ENCODE results near the gene CNTNAP2.

DNA sequence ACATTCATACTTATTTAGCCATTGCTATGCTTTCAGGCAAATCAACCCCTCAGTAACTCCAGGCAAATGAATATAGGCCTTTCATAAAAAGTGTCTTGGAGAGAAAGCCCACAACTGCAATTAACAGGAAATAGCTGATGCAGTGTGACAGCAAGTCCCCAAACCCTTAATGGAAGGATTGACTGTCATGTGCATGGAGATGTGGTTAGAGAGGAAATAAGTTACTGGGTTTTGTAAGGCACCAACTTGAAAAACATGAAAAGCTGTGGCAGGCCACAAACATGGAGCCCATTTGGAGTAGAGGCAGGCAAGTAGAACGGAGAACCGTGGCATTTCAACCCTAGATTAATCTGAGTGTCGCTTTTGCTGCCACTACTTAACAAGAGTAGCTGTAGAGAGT, 1924.6 kb downstream of the CNTNAP2 start:
- no peak for TF ChIP-seq ZFPM2 (CRISPR knock-in tag; IDR thresholded peaks at IDR 0.05)
- TF ChIP-seq, protein P1, sequence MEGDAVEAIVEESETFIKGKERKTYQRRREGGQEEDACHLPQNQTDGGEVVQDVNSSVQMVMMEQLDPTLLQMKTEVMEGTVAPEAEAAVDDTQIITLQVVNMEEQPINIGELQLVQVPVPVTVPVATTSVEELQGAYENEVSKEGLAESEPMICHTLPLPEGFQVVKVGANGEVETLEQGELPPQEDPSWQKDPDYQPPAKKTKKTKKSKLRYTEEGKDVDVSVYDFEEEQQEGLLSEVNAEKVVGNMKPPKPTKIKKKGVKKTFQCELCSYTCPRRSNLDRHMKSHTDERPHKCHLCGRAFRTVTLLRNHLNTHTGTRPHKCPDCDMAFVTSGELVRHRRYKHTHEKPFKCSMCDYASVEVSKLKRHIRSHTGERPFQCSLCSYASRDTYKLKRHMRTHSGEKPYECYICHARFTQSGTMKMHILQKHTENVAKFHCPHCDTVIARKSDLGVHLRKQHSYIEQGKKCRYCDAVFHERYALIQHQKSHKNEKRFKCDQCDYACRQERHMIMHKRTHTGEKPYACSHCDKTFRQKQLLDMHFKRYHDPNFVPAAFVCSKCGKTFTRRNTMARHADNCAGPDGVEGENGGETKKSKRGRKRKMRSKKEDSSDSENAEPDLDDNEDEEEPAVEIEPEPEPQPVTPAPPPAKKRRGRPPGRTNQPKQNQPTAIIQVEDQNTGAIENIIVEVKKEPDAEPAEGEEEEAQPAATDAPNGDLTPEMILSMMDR (IDR thresholded peaks at IDR 0.05 in 2 of 3, conservative IDR thresholded peaks at IDR 0.05 in 1 of 3; ENCODE audit: insufficient read depth in 2 of 3, low read depth in 1 of 3, low read length in 3 of 3): no peak
- TF ChIP-seq, protein P2, sequence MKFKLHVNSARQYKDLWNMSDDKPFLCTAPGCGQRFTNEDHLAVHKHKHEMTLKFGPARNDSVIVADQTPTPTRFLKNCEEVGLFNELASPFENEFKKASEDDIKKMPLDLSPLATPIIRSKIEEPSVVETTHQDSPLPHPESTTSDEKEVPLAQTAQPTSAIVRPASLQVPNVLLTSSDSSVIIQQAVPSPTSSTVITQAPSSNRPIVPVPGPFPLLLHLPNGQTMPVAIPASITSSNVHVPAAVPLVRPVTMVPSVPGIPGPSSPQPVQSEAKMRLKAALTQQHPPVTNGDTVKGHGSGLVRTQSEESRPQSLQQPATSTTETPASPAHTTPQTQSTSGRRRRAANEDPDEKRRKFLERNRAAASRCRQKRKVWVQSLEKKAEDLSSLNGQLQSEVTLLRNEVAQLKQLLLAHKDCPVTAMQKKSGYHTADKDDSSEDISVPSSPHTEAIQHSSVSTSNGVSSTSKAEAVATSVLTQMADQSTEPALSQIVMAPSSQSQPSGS (CRISPR knock-in tag; IDR thresholded peaks at IDR 0.05): no peak
- TF ChIP-seq POLR2A (conservative IDR thresholded peaks at IDR 0.05): no peak
- TF ChIP-seq, protein P3, sequence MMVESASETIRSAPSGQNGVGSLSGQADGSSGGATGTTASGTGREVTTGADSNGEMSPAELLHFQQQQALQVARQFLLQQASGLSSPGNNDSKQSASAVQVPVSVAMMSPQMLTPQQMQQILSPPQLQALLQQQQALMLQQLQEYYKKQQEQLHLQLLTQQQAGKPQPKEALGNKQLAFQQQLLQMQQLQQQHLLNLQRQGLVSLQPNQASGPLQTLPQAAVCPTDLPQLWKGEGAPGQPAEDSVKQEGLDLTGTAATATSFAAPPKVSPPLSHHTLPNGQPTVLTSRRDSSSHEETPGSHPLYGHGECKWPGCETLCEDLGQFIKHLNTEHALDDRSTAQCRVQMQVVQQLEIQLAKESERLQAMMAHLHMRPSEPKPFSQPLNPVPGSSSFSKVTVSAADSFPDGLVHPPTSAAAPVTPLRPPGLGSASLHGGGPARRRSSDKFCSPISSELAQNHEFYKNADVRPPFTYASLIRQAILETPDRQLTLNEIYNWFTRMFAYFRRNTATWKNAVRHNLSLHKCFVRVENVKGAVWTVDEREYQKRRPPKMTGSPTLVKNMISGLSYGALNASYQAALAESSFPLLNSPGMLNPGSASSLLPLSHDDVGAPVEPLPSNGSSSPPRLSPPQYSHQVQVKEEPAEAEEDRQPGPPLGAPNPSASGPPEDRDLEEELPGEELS (CRISPR knock-in tag; IDR thresholded peaks at IDR 0.05; ENCODE audit: borderline replicate concordance): no peak
- no peak for TF ChIP-seq CBX1 (IDR thresholded peaks at IDR 0.05; ENCODE audit: low read depth)
- no peak for TF ChIP-seq KAT2B (IDR thresholded peaks at IDR 0.05; ENCODE audit: low read depth, low read length)
